ENCODE data around the gene HLA-F.

HLA-F gene

DNA sequence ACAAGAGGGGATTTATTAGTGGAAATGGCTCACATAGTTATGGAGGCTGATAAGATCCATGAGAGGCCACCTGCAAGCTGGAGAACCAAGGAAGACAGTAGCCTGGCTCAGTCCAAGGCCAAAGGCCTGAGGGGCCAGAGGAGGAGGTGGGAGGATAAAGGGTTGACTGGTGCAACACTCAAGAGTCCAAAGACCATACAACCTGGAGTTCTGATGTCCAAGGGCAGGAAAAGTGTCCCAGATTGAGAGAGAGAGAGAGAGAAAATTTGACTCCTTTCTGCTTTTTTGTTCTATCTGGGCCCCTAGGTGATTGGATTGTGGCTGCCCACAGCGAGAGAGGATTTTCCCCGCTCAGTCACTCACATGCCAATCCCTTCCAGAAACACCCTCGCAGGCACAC is 8.0 kb downstream of the HLA-F start:
- H3K9ac ChIP-seq (ENCODE audit: low read length) = no peak overlapping the region
- no peaks in the 10 kb centered on the region for H3F3A ChIP-seq (ENCODE audit: insufficient read depth, low read length)
- no peak overlapping the region for H3K4me3 ChIP-seq (ENCODE audit: low read length)
- no peak overlapping the region for H3K4me2 ChIP-seq (ENCODE audit: low read depth, low read length)
- H3K79me2 ChIP-seq (ENCODE audit: low read length) = no peaks in the 10 kb centered on the region
- DNase-seq = no peak
- H2AFZ ChIP-seq (ENCODE audit: low read length) = no peak overlapping the region
- no peaks in the 10 kb centered on the region for H4K20me1 ChIP-seq (ENCODE audit: insufficient read depth, low read length)
- no peaks in the 10 kb centered on the region for H3K36me3 ChIP-seq (replicated peaks; ENCODE audit: insufficient read depth, low read length)
- no peaks in the 10 kb centered on the region for H3K9me2 ChIP-seq (replicated peaks; ENCODE audit: insufficient read depth, low read length)
- H3K27ac ChIP-seq (ENCODE audit: low read length) = no peak overlapping the region
- H3K27me3 ChIP-seq (replicated peaks; ENCODE audit: insufficient read depth, low read length) = no peaks in the 10 kb centered on the region
- no peaks in the 10 kb centered on the region for H3K9me3 ChIP-seq (replicated peaks; ENCODE audit: insufficient read depth, low read length)
- H3K4me1 ChIP-seq (ENCODE audit: low read length) = no peaks in the 10 kb centered on the region
- no peak for TF ChIP-seq EZH2 (optimal IDR thresholded peaks at IDR 0.05; ENCODE audit: low read depth, low read length)
- TF ChIP-seq, protein P1, sequence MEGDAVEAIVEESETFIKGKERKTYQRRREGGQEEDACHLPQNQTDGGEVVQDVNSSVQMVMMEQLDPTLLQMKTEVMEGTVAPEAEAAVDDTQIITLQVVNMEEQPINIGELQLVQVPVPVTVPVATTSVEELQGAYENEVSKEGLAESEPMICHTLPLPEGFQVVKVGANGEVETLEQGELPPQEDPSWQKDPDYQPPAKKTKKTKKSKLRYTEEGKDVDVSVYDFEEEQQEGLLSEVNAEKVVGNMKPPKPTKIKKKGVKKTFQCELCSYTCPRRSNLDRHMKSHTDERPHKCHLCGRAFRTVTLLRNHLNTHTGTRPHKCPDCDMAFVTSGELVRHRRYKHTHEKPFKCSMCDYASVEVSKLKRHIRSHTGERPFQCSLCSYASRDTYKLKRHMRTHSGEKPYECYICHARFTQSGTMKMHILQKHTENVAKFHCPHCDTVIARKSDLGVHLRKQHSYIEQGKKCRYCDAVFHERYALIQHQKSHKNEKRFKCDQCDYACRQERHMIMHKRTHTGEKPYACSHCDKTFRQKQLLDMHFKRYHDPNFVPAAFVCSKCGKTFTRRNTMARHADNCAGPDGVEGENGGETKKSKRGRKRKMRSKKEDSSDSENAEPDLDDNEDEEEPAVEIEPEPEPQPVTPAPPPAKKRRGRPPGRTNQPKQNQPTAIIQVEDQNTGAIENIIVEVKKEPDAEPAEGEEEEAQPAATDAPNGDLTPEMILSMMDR (IDR thresholded peaks at IDR 0.05; ENCODE audit: low read length) = no peak

DNA sequence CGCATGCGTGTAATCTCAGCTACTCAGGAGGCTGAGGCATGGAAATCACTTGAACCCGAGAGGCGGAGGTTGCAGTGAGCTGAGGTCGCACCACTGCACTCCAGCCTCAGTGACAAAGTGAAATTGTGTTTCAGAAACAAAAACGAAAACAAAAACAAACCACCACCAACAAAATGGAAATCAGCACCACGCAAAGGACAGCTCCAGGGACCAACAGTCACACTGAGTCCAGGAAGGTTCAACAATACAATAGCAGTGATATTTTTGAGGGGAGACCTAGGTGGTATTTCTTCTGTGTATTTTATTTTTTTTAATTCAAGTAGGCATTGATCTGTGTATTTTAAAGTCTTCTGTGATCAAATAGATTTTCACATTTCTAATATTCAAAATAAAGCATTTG is 9.8 kb downstream of the HLA-F start:
- Histone ChIP-seq H3F3A (ENCODE audit: insufficient read depth, low read length) (no peaks in the 10 kb centered on the region), H2AFZ (ENCODE audit: low read length) (no peak overlapping the region), H4K20me1 (ENCODE audit: insufficient read depth, low read length) (no peaks in the 10 kb centered on the region), H3K4me2 (ENCODE audit: low read depth, low read length) (no peak overlapping the region), H3K27me3 (replicated peaks; ENCODE audit: insufficient read depth, low read length) (no peaks in the 10 kb centered on the region), H3K4me3 (ENCODE audit: low read length) (no peak overlapping the region), H3K79me2 (ENCODE audit: low read length) (no peaks in the 10 kb centered on the region), H3K27ac (ENCODE audit: low read length) (no peak overlapping the region), H3K9me2 (replicated peaks; ENCODE audit: insufficient read depth, low read length) (no peaks in the 10 kb centered on the region), H3K9ac (ENCODE audit: low read length) (no peak overlapping the region), H3K9me3 (replicated peaks; ENCODE audit: insufficient read depth, low read length) (no peaks in the 10 kb centered on the region), H3K36me3 (replicated peaks; ENCODE audit: insufficient read depth, low read length) (no peaks in the 10 kb centered on the region), H3K4me1 (ENCODE audit: low read length) (no peaks in the 10 kb centered on the region)
- TF ChIP-seq EZH2phosphoT487 (IDR thresholded peaks at IDR 0.05; ENCODE audit: low read length) = no peak
- TF ChIP-seq, protein P1 (IDR thresholded peaks at IDR 0.05; ENCODE audit: low read length) = no peak
- peak; percentile 17 for DNase-seq

DNA sequence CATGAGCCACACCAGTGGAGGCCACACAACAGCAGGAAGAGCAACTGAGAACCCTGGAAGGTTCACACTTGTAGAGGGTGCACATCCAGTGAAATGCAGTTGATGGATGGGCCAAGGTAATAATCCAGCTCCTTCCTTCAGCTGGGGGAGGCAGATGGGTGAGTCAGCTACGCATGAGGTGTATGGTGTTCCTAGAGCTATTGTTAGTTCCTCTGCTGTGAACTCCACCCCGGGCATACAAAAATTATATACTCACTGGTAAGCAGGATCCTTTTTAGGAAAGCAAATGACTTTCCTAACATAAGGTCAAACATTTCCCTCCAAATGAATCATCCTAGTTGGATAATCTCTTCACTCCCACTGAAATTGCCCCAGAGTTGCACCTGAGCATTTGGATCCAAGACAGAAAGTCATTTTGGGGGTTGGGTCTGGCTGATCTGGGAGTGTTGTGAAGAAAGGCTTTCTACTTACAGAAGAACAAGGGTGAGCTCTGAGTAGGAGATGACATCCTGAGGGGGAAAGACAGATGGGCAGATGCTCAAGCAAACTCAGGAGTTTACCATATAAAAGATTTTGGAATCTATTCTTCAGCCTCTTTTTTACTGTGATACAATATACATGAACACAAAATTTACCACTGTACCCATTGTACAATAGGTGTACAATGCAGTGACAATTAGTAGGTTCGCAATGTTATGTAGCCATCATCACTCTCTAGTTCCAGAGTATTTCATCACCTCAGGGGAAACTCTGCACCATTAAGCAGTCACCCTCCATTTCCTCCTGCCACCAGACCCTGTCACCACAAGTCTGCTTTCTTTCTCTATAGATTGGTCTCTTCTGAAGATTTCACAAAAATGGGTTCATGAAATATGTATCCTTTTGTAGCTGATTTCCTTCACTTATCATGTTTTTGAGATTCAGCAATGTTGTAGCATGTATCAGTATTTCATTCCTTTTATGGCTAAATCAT is 11.1 kb downstream of the HLA-F start:
- H3K4me3 ChIP-seq (ENCODE audit: low read length) = no peak overlapping the region
- H3F3A ChIP-seq (ENCODE audit: insufficient read depth, low read length) = no peaks in the 10 kb centered on the region
- H3K9ac ChIP-seq (ENCODE audit: low read length) = no peak overlapping the region
- no peaks in the 10 kb centered on the region for H3K36me3 ChIP-seq (replicated peaks; ENCODE audit: insufficient read depth, low read length)
- no peaks in the 10 kb centered on the region for H3K9me3 ChIP-seq (replicated peaks; ENCODE audit: insufficient read depth, low read length)
- H4K20me1 ChIP-seq (ENCODE audit: insufficient read depth, low read length) = no peaks in the 10 kb centered on the region
- no peaks in the 10 kb centered on the region for H3K9me2 ChIP-seq (replicated peaks; ENCODE audit: insufficient read depth, low read length)
- no peak for DNase-seq
- no peak overlapping the region for H2AFZ ChIP-seq (ENCODE audit: low read length)
- no peak overlapping the region for H3K27ac ChIP-seq (ENCODE audit: low read length)
- no peaks in the 10 kb centered on the region for H3K27me3 ChIP-seq (replicated peaks; ENCODE audit: insufficient read depth, low read length)
- no peaks in the 10 kb centered on the region for H3K4me1 ChIP-seq (ENCODE audit: low read length)
- no peak for TF ChIP-seq EZH2 (optimal IDR thresholded peaks at IDR 0.05; ENCODE audit: low read depth, low read length)
- no peak for TF ChIP-seq EZH2phosphoT487 (IDR thresholded peaks at IDR 0.05; ENCODE audit: low read length)
- TF ChIP-seq, protein P1 (IDR thresholded peaks at IDR 0.05; ENCODE audit: low read length) = no peak
- H3K4me2 ChIP-seq (ENCODE audit: low read depth, low read length) = no peak overlapping the region
- no peaks in the 10 kb centered on the region for H3K79me2 ChIP-seq (ENCODE audit: low read length)
